SU-DHL-6 (cell line): ENCODE results near the gene WASF1.

Experiments used
- H2AFZ ChIP-seq: fragments of 200-600 bp; sonication (generic); 2 replicates; pipeline ENCODE4 v1.6.1; 2014; ENCODE audit warnings: low read depth, mild to moderate bottlenecking, moderate library complexity, mixed read lengths, antibody characterized with exemption, low read length; ENCODE audit not compliant: severe bottlenecking
- H3F3A ChIP-seq: fragments of 200-600 bp; shearing (Covaris generic); 2 replicates; pipeline ENCODE4 v1.6.0; 2016; ENCODE audit warnings: antibody characterized with exemption, mild to moderate bottlenecking; ENCODE audit not compliant: insufficient read depth
- H3K27ac ChIP-seq: fragments of 200-600 bp; sonication (generic); 2 replicates; pipeline ENCODE4 v1.5.1; 2016; ENCODE audit warnings: low read depth, mild to moderate bottlenecking, low read length, moderate library complexity, mixed read lengths
- H3K27me3 ChIP-seq: fragments of 200-600 bp; sonication (generic), shearing (Covaris generic); 2 replicates; pipeline ENCODE4 v1.6.0; 2014; ENCODE audit warnings: mild to moderate bottlenecking, low read length
- H3K36me3 ChIP-seq: fragments of 200-600 bp; sonication (generic); 2 replicates; pipeline ENCODE4 v1.6.1; 2014; ENCODE audit warnings: mild to moderate bottlenecking, low read length, mixed read lengths
- H3K4me2 ChIP-seq: fragments of 300-600, 200-600 bp; shearing (Covaris generic), sonication (generic); 2 replicates; pipeline ENCODE4 v1.6.0; 2014; ENCODE audit warnings: low read length, low read depth, mild to moderate bottlenecking; ENCODE audit not compliant: poor library complexity, severe bottlenecking
- H3K4me3 ChIP-seq: fragments of 200-600 bp; sonication (generic); 2 replicates; pipeline ENCODE4 v1.5.1; 2014; ENCODE audit warnings: antibody characterized with exemption, low read length, mild to moderate bottlenecking, mixed read lengths; ENCODE audit not compliant: insufficient read depth, poor library complexity, severe bottlenecking
- H3K79me2 ChIP-seq: fragments of 200-600 bp; sonication (generic); 2 replicates; pipeline ENCODE4 v1.6.1; 2014; ENCODE audit warnings: mild to moderate bottlenecking, low read length, moderate library complexity; ENCODE audit not compliant: insufficient read depth
- H3K9ac ChIP-seq: fragments of 200-600 bp; sonication (generic); 2 replicates; pipeline ENCODE4 v1.7.0; 2014; ENCODE audit warnings: mild to moderate bottlenecking, low read length
- H3K9me2 ChIP-seq: fragments of 200-600 bp; sonication (generic); replicated peaks from 2 replicates; pipeline ENCODE4 v1.6.1; 2014; ENCODE audit warnings: low read length; ENCODE audit not compliant: insufficient read depth
- H3K9me3 ChIP-seq: fragments of 200-600 bp; sonication (generic); 2 replicates; pipeline ENCODE4 v1.6.1; 2014; ENCODE audit warnings: low read length, mixed read lengths; ENCODE audit not compliant: insufficient read depth
- H4K20me1 ChIP-seq: fragments of 200-600 bp; sonication (generic); 2 replicates; pipeline ENCODE4 v1.6.1; 2014; ENCODE audit warnings: low read depth, mild to moderate bottlenecking, antibody characterized with exemption, low read length, moderate library complexity, mixed read lengths
- EZH2phosphoT487 ChIP-seq: fragments of 200-600 bp; sonication (generic), shearing (Covaris generic); conservative IDR thresholded peaks from 2 replicates; pipeline ENCODE4 v1.6.1; 2018; ENCODE audit warnings: mild to moderate bottlenecking, antibody characterized with exemption, low read length, moderate library complexity, mixed read lengths
- TF ChIP-seq, protein P1 (sequence below): fragments of 200-600 bp; sonication (generic); IDR thresholded peaks from one replicate; pipeline ENCODE4 v1.5.1; 2017; ENCODE audit warnings: antibody characterized with exemption, mild to moderate bottlenecking, low read length, moderate library complexity; ENCODE audit not compliant: insufficient read depth, poor library complexity, severe bottlenecking

WASF1 gene

DNA sequence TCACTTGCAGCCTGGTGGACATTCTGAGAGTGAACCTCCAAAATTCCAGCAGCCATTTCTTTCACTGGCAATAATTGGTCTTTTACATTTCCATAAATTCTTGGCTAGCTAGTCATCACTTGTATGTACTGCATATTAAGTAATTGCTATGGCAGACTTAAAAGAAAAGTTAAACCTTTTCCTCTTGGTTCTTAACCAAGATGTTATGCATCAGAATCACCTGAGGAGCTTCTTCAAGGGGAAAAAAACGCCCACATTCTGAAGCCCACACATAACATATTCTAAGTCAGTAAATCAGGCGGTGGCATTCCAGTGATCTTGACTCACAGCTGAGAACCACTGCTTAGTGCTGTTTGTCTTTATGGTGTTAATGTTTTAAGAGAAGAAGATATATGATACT, 37.8 kb upstream of the WASF1 start:
- H3K4me3 ChIP-seq, result no peak overlapping the region
- H3K79me2 ChIP-seq, result no peaks in the 10 kb centered on the region
- H3K9me3 ChIP-seq, result no peaks in the 10 kb centered on the region
- H3K9me2 ChIP-seq, result no peaks in the 10 kb centered on the region
- no peak overlapping the region for H2AFZ ChIP-seq
- H3K27ac ChIP-seq, result no peak overlapping the region
- TF ChIP-seq, protein P1, sequence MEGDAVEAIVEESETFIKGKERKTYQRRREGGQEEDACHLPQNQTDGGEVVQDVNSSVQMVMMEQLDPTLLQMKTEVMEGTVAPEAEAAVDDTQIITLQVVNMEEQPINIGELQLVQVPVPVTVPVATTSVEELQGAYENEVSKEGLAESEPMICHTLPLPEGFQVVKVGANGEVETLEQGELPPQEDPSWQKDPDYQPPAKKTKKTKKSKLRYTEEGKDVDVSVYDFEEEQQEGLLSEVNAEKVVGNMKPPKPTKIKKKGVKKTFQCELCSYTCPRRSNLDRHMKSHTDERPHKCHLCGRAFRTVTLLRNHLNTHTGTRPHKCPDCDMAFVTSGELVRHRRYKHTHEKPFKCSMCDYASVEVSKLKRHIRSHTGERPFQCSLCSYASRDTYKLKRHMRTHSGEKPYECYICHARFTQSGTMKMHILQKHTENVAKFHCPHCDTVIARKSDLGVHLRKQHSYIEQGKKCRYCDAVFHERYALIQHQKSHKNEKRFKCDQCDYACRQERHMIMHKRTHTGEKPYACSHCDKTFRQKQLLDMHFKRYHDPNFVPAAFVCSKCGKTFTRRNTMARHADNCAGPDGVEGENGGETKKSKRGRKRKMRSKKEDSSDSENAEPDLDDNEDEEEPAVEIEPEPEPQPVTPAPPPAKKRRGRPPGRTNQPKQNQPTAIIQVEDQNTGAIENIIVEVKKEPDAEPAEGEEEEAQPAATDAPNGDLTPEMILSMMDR, result no peak
- TF ChIP-seq EZH2phosphoT487, result no peak
- H3K36me3 ChIP-seq, result peaks cover 42% of the 10 kb centered on the region
- H3K4me2 ChIP-seq, result no peak overlapping the region
- no peak overlapping the region for H3K9ac ChIP-seq
- H4K20me1 ChIP-seq, result no peaks in the 10 kb centered on the region
- no peaks in the 10 kb centered on the region for H3K27me3 ChIP-seq
- no peaks in the 10 kb centered on the region; the same call in 1 of the 2 replicates for H3F3A ChIP-seq

DNA sequence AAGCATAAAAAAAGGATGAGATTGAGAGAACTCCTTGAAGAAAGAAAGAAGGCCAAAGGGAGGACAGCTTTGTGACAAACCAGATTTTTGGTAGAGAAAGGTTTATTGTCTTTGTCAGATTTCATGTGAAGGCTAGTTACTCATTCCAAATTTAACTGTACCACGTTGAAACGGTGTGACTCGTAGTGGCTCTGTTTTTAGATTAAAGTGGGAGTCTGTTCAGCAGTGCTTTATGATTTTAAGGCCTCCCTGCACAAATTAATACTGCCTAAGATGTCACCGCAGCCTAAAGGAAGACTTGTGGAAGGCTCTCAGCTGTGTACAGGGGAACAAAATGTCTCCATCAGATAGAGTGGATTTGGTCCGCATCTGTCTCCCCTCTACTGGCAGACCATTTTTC, 36.7 kb upstream of the WASF1 start:
- H3F3A ChIP-seq, result no peaks in the 10 kb centered on the region; the same call in 1 of the 2 replicates
- H3K4me2 ChIP-seq, result no peak overlapping the region
- H4K20me1 ChIP-seq, result no peaks in the 10 kb centered on the region
- H3K27me3 ChIP-seq, result no peaks in the 10 kb centered on the region
- H3K9ac ChIP-seq, result no peak overlapping the region
- no peak overlapping the region for H3K4me3 ChIP-seq
- no peaks in the 10 kb centered on the region for H3K9me3 ChIP-seq
- no peak overlapping the region for H2AFZ ChIP-seq
- H3K27ac ChIP-seq, result no peak overlapping the region
- TF ChIP-seq EZH2phosphoT487, result no peak
- TF ChIP-seq, protein P1, result no peak
- H3K79me2 ChIP-seq, result no peaks in the 10 kb centered on the region
- H3K36me3 ChIP-seq, result peaks cover 49% of the 10 kb centered on the region
- no peaks in the 10 kb centered on the region for H3K9me2 ChIP-seq

DNA sequence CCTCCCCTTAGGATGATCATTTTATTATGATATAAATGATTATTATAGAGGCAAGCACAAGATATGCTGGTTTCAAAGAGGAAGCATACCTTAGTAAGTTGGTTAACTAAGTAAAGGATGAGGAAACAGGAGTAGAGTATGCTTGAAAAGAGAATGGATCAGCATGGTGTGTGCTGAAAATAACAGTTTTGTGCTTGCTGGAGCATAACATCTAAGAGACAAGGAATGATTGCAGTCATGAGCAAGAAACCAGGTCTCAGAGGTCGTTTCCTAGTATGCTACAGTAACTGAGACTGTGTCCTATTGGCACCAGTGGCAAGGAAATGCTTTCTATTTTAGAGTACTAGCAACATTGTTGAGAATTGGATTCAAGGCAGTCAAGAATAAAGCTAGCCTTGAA, 34.9 kb upstream of the WASF1 start:
- Histone ChIP-seq H3K9me2 (no peaks in the 10 kb centered on the region), H3K36me3 (peaks cover 43% of the 10 kb centered on the region), H3K27ac (no peak overlapping the region), H3K4me2 (no peak overlapping the region), H2AFZ (no peak overlapping the region), H3F3A (no peaks in the 10 kb centered on the region; the same call in 1 of the 2 replicates), H3K9me3 (no peaks in the 10 kb centered on the region), H3K9ac (no peak overlapping the region), H3K4me3 (no peak overlapping the region), H4K20me1 (no peaks in the 10 kb centered on the region), H3K27me3 (no peaks in the 10 kb centered on the region), H3K79me2 (no peaks in the 10 kb centered on the region)
- TF ChIP-seq, protein P1, result no peak
- no peak for TF ChIP-seq EZH2phosphoT487
